Stimulated activated effector memory CD8-positive, alpha-beta T cell treated with anti-CD3 and anti-CD28 coated beads, Interleukin-12 subunit alpha, Interleukin-12 subunit beta, amount 100 ng/mL, for 72 hours (primary cell): Measurements from ENCODE around the gene C19orf25.
A peak's percentile ranks its signal among the peaks of the same experiment; 100 is the strongest.

Experiments
- ATAC-seq: fragments of 150-1000 bp; cut with Tn5 transposase; 2 replicates; pipeline ENCODE4 v1.10.0; 2021
- DNase-seq, 2 donors: peaks; one replicate each; pipeline ENCODE4 v3.0.0; 2021 to 2022; ENCODE audit warnings: low spot score in 2 of 2
- H3K27ac Mint-ChIP-seq: one replicate; pipeline ENCODE4 v1.8.0; 2022; ENCODE audit warnings: mild to moderate bottlenecking, mixed read lengths
- H3K36me3 Mint-ChIP-seq: one replicate; pipeline ENCODE4 v1.8.0; 2022; ENCODE audit warnings: mild to moderate bottlenecking, mixed read lengths
- H3K4me1 Mint-ChIP-seq: one replicate; pipeline ENCODE4 v1.8.0; 2022; ENCODE audit warnings: mixed read lengths
- H3K4me3 Mint-ChIP-seq: one replicate; pipeline ENCODE4 v1.8.0; 2022; ENCODE audit warnings: mild to moderate bottlenecking, mixed read lengths
- H3K9me3 Mint-ChIP-seq: one replicate; pipeline ENCODE4 v1.8.0; 2022; ENCODE audit warnings: mixed read lengths

C19orf25 gene

GRCh38 chr19:1516395-1516753, 37.4 kb upstream of the C19orf25 start:
- Mint-ChIP-seq H3K27ac (no peak overlapping the region), H3K4me1 (peaks cover 13% of the 10 kb centered on the region), H3K4me3 (no peak overlapping the region), H3K9me3 (no peaks in the 10 kb centered on the region), H3K36me3 (peaks cover 8% of the 10 kb centered on the region)
- ATAC-seq (no peak), DNase-seq (no peak)

- Mint-ChIP-seq H3K4me1 (peaks cover 14% of the 10 kb centered on the region), H3K4me3 (no peak overlapping the region), H3K9me3 (no peaks in the 10 kb centered on the region), H3K27ac (no peak overlapping the region), H3K36me3 (peaks cover 8% of the 10 kb centered on the region)
- ATAC-seq: no peak
- no peak for DNase-seq
Measured at GRCh38 chr19:1514986-1515721, 36.1 kb upstream of the C19orf25 start.

GRCh38 chr19:1514295-1514661, 35.3 kb upstream of the C19orf25 start:
- Mint-ChIP-seq H3K9me3 (no peaks in the 10 kb centered on the region), H3K4me3 (peak overlapping the region; percentile 68), H3K36me3 (peaks cover 8% of the 10 kb centered on the region), H3K27ac (no peak overlapping the region), H3K4me1 (peaks cover 22% of the 10 kb centered on the region)
- DNase-seq: no peak
- no peak for ATAC-seq

- H3K36me3 Mint-ChIP-seq: peaks cover 8% of the 10 kb centered on the region
- DNase-seq: peak; percentile 71 to 82
- H3K4me3 Mint-ChIP-seq: peak overlapping the region; percentile 68
- H3K27ac Mint-ChIP-seq: no peak overlapping the region
- H3K4me1 Mint-ChIP-seq: peaks cover 22% of the 10 kb centered on the region
- ATAC-seq: peak; percentile 70
- H3K9me3 Mint-ChIP-seq: no peaks in the 10 kb centered on the region
Measured at GRCh38 chr19:1513499-1514294, 34.7 kb upstream of the C19orf25 start.

GRCh38 chr19:1512671-1513498, 33.9 kb upstream of the C19orf25 start, which contains the start of gene ADAMTSL5:
ADAMTSL5 (minus strand) TSS chr19:1513019; CDS start chr19:1510943, 2,076 bp downstream.
- Mint-ChIP-seq H3K4me3 (peak within 1 kb of the TSS; percentile 68), H3K36me3 (peaks cover 9% of the 10 kb centered on the region), H3K4me1 (peaks cover 25% of the 10 kb centered on the region), H3K9me3 (no peaks in the 10 kb centered on the region), H3K27ac (peak within 1 kb of the TSS; percentile 37)
- DNase-seq (peak; percentile 65 to 83), ATAC-seq (peak; percentile 92)

- Mint-ChIP-seq H3K9me3 (no peaks in the 10 kb centered on the region), H3K27ac (no peak overlapping the region), H3K36me3 (peaks cover 14% of the 10 kb centered on the region), H3K4me1 (peaks cover 31% of the 10 kb centered on the region), H3K4me3 (peak overlapping the region; percentile 68)
- no peak for ATAC-seq
- DNase-seq: no peak
Measured at GRCh38 chr19:1511318-1512317, 32.6 kb upstream of the C19orf25 start.

- Mint-ChIP-seq H3K27ac (no peak overlapping the region), H3K4me3 (no peak overlapping the region), H3K4me1 (peaks cover 37% of the 10 kb centered on the region), H3K9me3 (no peaks in the 10 kb centered on the region), H3K36me3 (peaks cover 14% of the 10 kb centered on the region)
- no peak for ATAC-seq
- DNase-seq: no peak
Measured at GRCh38 chr19:1510807-1511206, 31.8 kb upstream of the C19orf25 start.

- Mint-ChIP-seq H3K4me1 (peaks cover 37% of the 10 kb centered on the region), H3K36me3 (peaks cover 14% of the 10 kb centered on the region), H3K4me3 (no peak overlapping the region), H3K27ac (no peak overlapping the region), H3K9me3 (no peaks in the 10 kb centered on the region)
- DNase-seq (no peak), ATAC-seq (no peak)
Measured at GRCh38 chr19:1510442-1510806, 31.4 kb upstream of the C19orf25 start.

GRCh38 chr19:1509602-1510441, 30.8 kb upstream of the C19orf25 start:
- Mint-ChIP-seq H3K4me1 (peaks cover 37% of the 10 kb centered on the region), H3K36me3 (peaks cover 14% of the 10 kb centered on the region), H3K27ac (peak overlapping the region; percentile 21), H3K4me3 (no peak overlapping the region), H3K9me3 (no peaks in the 10 kb centered on the region)
- no peak for ATAC-seq
- DNase-seq: no peak

- Mint-ChIP-seq H3K4me3 (peak overlapping the region; percentile 82), H3K4me1 (peaks cover 31% of the 10 kb centered on the region), H3K36me3 (peaks cover 6% of the 10 kb centered on the region), H3K9me3 (no peaks in the 10 kb centered on the region), H3K27ac (no peak overlapping the region)
- ATAC-seq (no peak), DNase-seq (no peak)
Measured at GRCh38 chr19:1508507-1508856, 29.5 kb upstream of the C19orf25 start.

- peaks cover 6% of the 10 kb centered on the region for H3K36me3 Mint-ChIP-seq
- DNase-seq: peak; percentile 70 to 93
- H3K4me1 Mint-ChIP-seq: peaks cover 31% of the 10 kb centered on the region
- peak; percentile 91 for ATAC-seq
- no peaks in the 10 kb centered on the region for H3K9me3 Mint-ChIP-seq
- H3K4me3 Mint-ChIP-seq: peak overlapping the region; percentile 82
- peak overlapping the region; percentile 83 for H3K27ac Mint-ChIP-seq
Measured at GRCh38 chr19:1507763-1508506, 28.9 kb upstream of the C19orf25 start.

- ATAC-seq (no peak), DNase-seq (no peak)
- Mint-ChIP-seq H3K4me3 (peak overlapping the region; percentile 82), H3K27ac (peak overlapping the region; percentile 83), H3K36me3 (peaks cover 6% of the 10 kb centered on the region), H3K9me3 (no peaks in the 10 kb centered on the region), H3K4me1 (peaks cover 25% of the 10 kb centered on the region)
Measured at GRCh38 chr19:1507192-1507660, 28.2 kb upstream of the C19orf25 start.
